HT-29 (cell line): ENCODE measurements around the gene FBLN2. TPM values are rescaled to one million over a fixed set of nuclear protein-coding genes. Genes with fewer than 3 reads are reported as not detected.
"Not testable (repeated sequence)": the region's sequence is repeated elsewhere in the genome, so short reads cannot be mapped to it uniquely, and the experiment has no call there.

ENCODE experiments used
- DNase-seq: peaks from one replicate; pipeline ENCODE4 v3.0.0-alpha.2; 2015; ENCODE audit warnings: low spot score
- total RNA-seq: library from RNA; depleted of rRNA; stranded (reverse); fragments of >200 nt; shearing (Covaris generic); gene quantifications from 2 replicates; pipeline ENCODE4 v1.2.3, GENCODE V29; 2014

FBLN2 gene
- total RNA-seq, 1 experiment from 2014 or later: 0.33 TPM

GRCh38 chr3:13513913-13514517 lies 34.9 kb upstream of the FBLN2 start:
- no peak for DNase-seq

GRCh38 chr3:13514639-13515435 lies 34.1 kb upstream of the FBLN2 start:
- no peak for DNase-seq

GRCh38 chr3:13515786-13516759 lies 32.9 kb upstream of the FBLN2 start:
- no peak for DNase-seq

GRCh38 chr3:13516760-13517135 lies 32.2 kb upstream of the FBLN2 start:
- DNase-seq: no peak

- DNase-seq: no peak
These were observed 31.5 kb upstream of the FBLN2 start for GRCh38 chr3:13517253-13517977.

- no peak for DNase-seq
These were observed 30.4 kb upstream of the FBLN2 start for GRCh38 chr3:13518516-13518953.

- DNase-seq: no peak
These were observed 29.7 kb upstream of the FBLN2 start for GRCh38 chr3:13519006-13519791.

GRCh38 chr3:13520326-13520880 lies 28.5 kb upstream of the FBLN2 start:
- DNase-seq: no peak

GRCh38 chr3:13521309-13521708 lies 27.6 kb upstream of the FBLN2 start:
- DNase-seq: no peak

GRCh38 chr3:13521749-13522148 lies 27.2 kb upstream of the FBLN2 start:
- not testable (repeated sequence) for DNase-seq

GRCh38 chr3:13522236-13522635 lies 26.7 kb upstream of the FBLN2 start:
- DNase-seq: no peak

- no peak for DNase-seq
These were observed 23.8 kb upstream of the FBLN2 start for GRCh38 chr3:13524979-13525669.

GRCh38 chr3:13525827-13526625 lies 22.9 kb upstream of the FBLN2 start:
- DNase-seq: no peak

GRCh38 chr3:13526626-13526949 lies 22.3 kb upstream of the FBLN2 start:
- DNase-seq: no peak

- DNase-seq: peak; percentile 36
These were observed 20.6 kb upstream of the FBLN2 start for GRCh38 chr3:13528217-13528867.

GRCh38 chr3:13529196-13530112 lies 19.5 kb upstream of the FBLN2 start:
- no peak for DNase-seq
